ENCODE measurements around the gene CNTD1. TPM values are rescaled to one million over a fixed set of nuclear protein-coding genes. Genes with fewer than 3 reads are reported as not detected.

The CNTD1 gene
- total and polyA plus RNA-seq, 4 donors = 0.33 to 2.1 (median 0.81) TPM; not detected in 1

- no peaks in the 10 kb centered on the region for H3K36me3 ChIP-seq (ENCODE audit: control insufficient read depth in 1 of 2, insufficient read depth in 2 of 2, low read length in 1 of 2)
- no peaks in the 10 kb centered on the region for H3K9me3 ChIP-seq (ENCODE audit: control insufficient read depth, low read length)
- H3K27me3 ChIP-seq (ENCODE audit: control insufficient read depth in 1 of 2, insufficient read depth in 2 of 2, low read length in 1 of 2) = no peaks in the 10 kb centered on the region
- DNase-seq (peak in 1 of 2 donors; percentile 19), ATAC-seq (ENCODE audit: low FRiP score) (no peak)
- intact Hi-C loops (cut with DNase I) = no loop called here
- 66 to 67% methylated on average over 1 of the region's 1 CpG for WGBS, 2 donors
- H3K4me1 ChIP-seq (ENCODE audit: control insufficient read depth in 1 of 2, insufficient read depth in 2 of 2, low read length in 2 of 2) = no peaks in the 10 kb centered on the region
- no peak overlapping the region for H3K27ac ChIP-seq (ENCODE audit: low read depth in 1 of 2, low read length in 2 of 2)
- H3K4me3 ChIP-seq (ENCODE audit: low read length in 2 of 2) = no peak overlapping the region
Measured at GRCh38 chr17:42857389-42857788, 58.7 kb downstream of the CNTD1 start.

Small RNA genes within 50 kb of the gene (microRNA-seq; reads per million reads assigned to microRNA genes)
- 0 to 0.60 reads per million in 2 donors for gene MIR6781

Other genes with a start within 250 kb of the CNTD1 start
- 1 to 10 TPM in 1 of 2 donors, under 1 TPM in 1; 0.62 to 1.3 TPM for gene HSD17B1, start 245.9 kb upstream of the CNTD1 start, total RNA-seq
- gene HSD17B1, start 245.9 kb upstream of the CNTD1 start, polyA plus RNA-seq = 1 to 10 TPM in 1 of 2 donors, under 1 TPM in 1; 0.50 to 7.6 TPM
- gene COASY, start 236.7 kb upstream of the CNTD1 start, total RNA-seq = 10 to 100 TPM; 34.0 to 43.2 TPM
- 10 to 100 TPM; 23.0 to 89.5 TPM for gene COASY, start 236.7 kb upstream of the CNTD1 start, polyA plus RNA-seq
- 10 to 100 TPM; 31.9 to 34.2 TPM for gene MLX, start 231.8 kb upstream of the CNTD1 start, total RNA-seq
- gene MLX, start 231.8 kb upstream of the CNTD1 start, polyA plus RNA-seq = 10 to 100 TPM; 33.8 to 38.6 TPM
- 1 to 10 TPM; 3.9 to 5.2 TPM for gene PSMC3IP, start 221.1 kb upstream of the CNTD1 start, total RNA-seq
- 10 to 100 TPM in 1 of 2 donors, 1 to 10 TPM in 1; 3.8 to 14.4 TPM for gene PSMC3IP, start 221.1 kb upstream of the CNTD1 start, polyA plus RNA-seq
- gene RETREG3, start 189.5 kb upstream of the CNTD1 start, total RNA-seq = 10 to 100 TPM; 42.9 to 54.1 TPM
- 10 to 100 TPM; 11.5 to 27.6 TPM for gene RETREG3, start 189.5 kb upstream of the CNTD1 start, polyA plus RNA-seq
- gene TUBG1, start 189.2 kb upstream of the CNTD1 start, total RNA-seq = 10 to 100 TPM; 21.5 to 24.9 TPM
- gene TUBG1, start 189.2 kb upstream of the CNTD1 start, polyA plus RNA-seq = 10 to 100 TPM; 15.7 to 19.5 TPM
- gene TUBG2, start 139.6 kb upstream of the CNTD1 start, total RNA-seq = 10 to 100 TPM; 23.4 to 42.6 TPM
- 10 to 100 TPM; 23.9 to 72.2 TPM for gene TUBG2, start 139.6 kb upstream of the CNTD1 start, polyA plus RNA-seq
- gene PLEKHH3, start 121.9 kb upstream of the CNTD1 start, total RNA-seq = 10 to 100 TPM; 27.0 to 47.5 TPM
- gene PLEKHH3, start 121.9 kb upstream of the CNTD1 start, polyA plus RNA-seq = 10 to 100 TPM; 10.0 to 59.3 TPM
- gene CCR10, start 117.0 kb upstream of the CNTD1 start, total RNA-seq = 1 to 10 TPM; 2.5 to 3.4 TPM
- 1 to 10 TPM in 1 of 2 donors, under 1 TPM in 1; 0.50 to 3.7 TPM for gene CCR10, start 117.0 kb upstream of the CNTD1 start, polyA plus RNA-seq
- gene CNTNAP1, start 116.3 kb upstream of the CNTD1 start, total RNA-seq = 10 to 100 TPM in 1 of 2 donors, 1 to 10 TPM in 1; 7.6 to 25.8 TPM
- 10 to 100 TPM in 1 of 2 donors, 1 to 10 TPM in 1; 1.0 to 11.5 TPM for gene CNTNAP1, start 116.3 kb upstream of the CNTD1 start, polyA plus RNA-seq
- gene EZH1, start 53.8 kb upstream of the CNTD1 start, total RNA-seq = 10 to 100 TPM; 62.5 to 72.4 TPM
- gene EZH1, start 53.8 kb upstream of the CNTD1 start, polyA plus RNA-seq = 10 to 100 TPM; 22.4 to 41.7 TPM
- gene RAMP2, start 37.6 kb upstream of the CNTD1 start, total RNA-seq = 10 to 100 TPM; 27.1 to 77.7 TPM
- 10 to 100 TPM in 1 of 2 donors, 1 to 10 TPM in 1; 8.1 to 14.5 TPM for gene RAMP2, start 37.6 kb upstream of the CNTD1 start, polyA plus RNA-seq
- 10 to 100 TPM; 31.2 to 33.8 TPM for gene VPS25, start 25.4 kb upstream of the CNTD1 start, total RNA-seq
- 10 to 100 TPM; 45.5 to 46.8 TPM for gene VPS25, start 25.4 kb upstream of the CNTD1 start, polyA plus RNA-seq
- under 1 TPM; 0.19 to 0.24 TPM for gene WNK4, start 18.3 kb upstream of the CNTD1 start, total RNA-seq
- 1 to 10 TPM in 1 of 2 donors, not detected in 1; 1.1 TPM for gene WNK4, start 18.3 kb upstream of the CNTD1 start, polyA plus RNA-seq
- gene COA3, start 157 bp upstream of the CNTD1 start, total RNA-seq = 10 to 100 TPM; 31.7 to 34.8 TPM
- 100 to 1,000 TPM in 1 of 2 donors, 10 to 100 TPM in 1; 75.9 to 117 TPM for gene COA3, start 157 bp upstream of the CNTD1 start, polyA plus RNA-seq
- gene BECN1, start 25.4 kb downstream of the CNTD1 start, total RNA-seq = 10 to 100 TPM; 66.9 to 76.9 TPM
- 100 to 1,000 TPM in 1 of 2 donors, 10 to 100 TPM in 1; 67.8 to 105 TPM for gene BECN1, start 25.4 kb downstream of the CNTD1 start, polyA plus RNA-seq
- 10 to 100 TPM; 57.7 to 69.8 TPM for gene PSME3, start 34.5 kb downstream of the CNTD1 start, total RNA-seq
- gene PSME3, start 34.5 kb downstream of the CNTD1 start, polyA plus RNA-seq = 10 to 100 TPM; 41.1 to 58.6 TPM
- gene AOC2, start 45.7 kb downstream of the CNTD1 start, total RNA-seq = 1 to 10 TPM; 1.8 to 2.6 TPM
- under 1 TPM; 0.25 to 0.38 TPM for gene AOC2, start 45.7 kb downstream of the CNTD1 start, polyA plus RNA-seq
- gene AOC3, start 52.3 kb downstream of the CNTD1 start, total RNA-seq = 100 to 1,000 TPM; 270 to 344 TPM
- 100 to 1,000 TPM in 1 of 2 donors, 10 to 100 TPM in 1; 82.1 to 107 TPM for gene AOC3, start 52.3 kb downstream of the CNTD1 start, polyA plus RNA-seq
- gene G6PC1, start 101.9 kb downstream of the CNTD1 start, total RNA-seq = not detected
- gene G6PC1, start 101.9 kb downstream of the CNTD1 start, polyA plus RNA-seq = 1 to 10 TPM in 1 of 2 donors, not detected in 1; 3.0 TPM
- 10 to 100 TPM; 38.2 to 39.0 TPM for gene AARSD1, start 165.6 kb downstream of the CNTD1 start, total RNA-seq
- 10 to 100 TPM; 30.2 to 87.0 TPM for gene AARSD1, start 165.6 kb downstream of the CNTD1 start, polyA plus RNA-seq
- 1 to 10 TPM; 2.5 to 6.6 TPM for gene PTGES3L, start 181.2 kb downstream of the CNTD1 start, total RNA-seq
- 1 to 10 TPM; 3.2 to 5.5 TPM for gene PTGES3L, start 181.2 kb downstream of the CNTD1 start, polyA plus RNA-seq
- 10 to 100 TPM; 10.6 to 16.0 TPM for gene RUNDC1, start 181.7 kb downstream of the CNTD1 start, total RNA-seq
- gene RUNDC1, start 181.7 kb downstream of the CNTD1 start, polyA plus RNA-seq = 1 to 10 TPM; 2.4 to 7.3 TPM
- gene RPL27, start 199.6 kb downstream of the CNTD1 start, total RNA-seq = 100 to 1,000 TPM; 723 to 755 TPM
- gene RPL27, start 199.6 kb downstream of the CNTD1 start, polyA plus RNA-seq = 1,000 to 10,000 TPM; 3,011 to 6,939 TPM
- 10 to 100 TPM; 24.8 to 35.3 TPM for gene IFI35, start 207.9 kb downstream of the CNTD1 start, total RNA-seq
- 10 to 100 TPM; 34.2 to 45.2 TPM for gene IFI35, start 207.9 kb downstream of the CNTD1 start, polyA plus RNA-seq
- gene VAT1, start 223.5 kb downstream of the CNTD1 start, total RNA-seq = 100 to 1,000 TPM; 165 to 241 TPM
- 10 to 100 TPM; 55.7 to 65.3 TPM for gene VAT1, start 223.5 kb downstream of the CNTD1 start, polyA plus RNA-seq
- gene RND2, start 226.4 kb downstream of the CNTD1 start, total RNA-seq = 1 to 10 TPM; 1.1 to 2.7 TPM
- gene RND2, start 226.4 kb downstream of the CNTD1 start, polyA plus RNA-seq = 1 to 10 TPM; 2.0 to 3.9 TPM